ENCODE results near the gene PRDM16. TPM values are rescaled to one million over a fixed set of nuclear protein-coding genes. Genes with fewer than 3 reads are reported as not detected.

PRDM16 gene
- total and polyA plus RNA-seq, 2 of the 13 experiments (the other 11 are each of a cell fraction or from before 2014, with no cell fraction given), result 0.15 to 0.81 TPM

GRCh38 chr1:3146458-3146857 is 77.5 kb downstream of the PRDM16 start:
- Histone ChIP-seq H3K27ac (ENCODE audit: extremely low read length, insufficient read depth, low read length) (no peak overlapping the region), H3K9ac (ENCODE audit: insufficient read depth, low read depth, low read length) (no peak overlapping the region), H3K27me3 (ENCODE audit: control insufficient read depth in 1 of 2, insufficient read depth in 2 of 2, low read length in 2 of 2) (peaks cover 0 to 2% of the 10 kb centered on the region in 2 experiments; a peak in 1 of 5 replicates), H3K4me3 (replicated peaks in 1 of 3; ENCODE audit: insufficient read depth in 1 of 3, low read depth in 2 of 3, low read length in 3 of 3) (no peak overlapping the region), H4K20me1 (ENCODE audit: insufficient read depth, low read length) (no peaks in the 10 kb centered on the region), H3K36me3 (replicated peaks in 1 of 2; ENCODE audit: control insufficient read depth in 1 of 2, insufficient read depth in 2 of 2, low read length in 2 of 2) (no peaks in the 10 kb centered on the region), H3K4me1 (ENCODE audit: insufficient read depth, low read length) (no peaks in the 10 kb centered on the region), H3K4me2 (ENCODE audit: low read depth, low read length) (no peak overlapping the region), H3K9me3 (ENCODE audit: low read length) (no peaks in the 10 kb centered on the region), H3K79me2 (ENCODE audit: insufficient read depth, low read length) (no peaks in the 10 kb centered on the region), H2AFZ (ENCODE audit: low read length) (no peak overlapping the region)
- DNase-seq (ENCODE audit: low spot score) (no peak), FAIRE-seq (no peak), ATAC-seq (no peak)
- intact Hi-C loops (cut with micrococcal nuclease; ENCODE audit: unreplicated experiment) (no loop called here), in situ Hi-C loops (cut with HindIII; ENCODE audit: extremely low pct_ligation_motif_present, low pct_unique_long_range_greater_than_20kb) (no loop called here)
- ChIA-PET CTCF (ENCODE audit: low intra/inter-chr PET ratio, low total read pairs) (no interaction called here), POLR2A (no interaction called here)
- TF ChIP-seq ZEB1 (IDR thresholded peaks at IDR 0.05; ENCODE audit: insufficient replicate concordance, low read depth) (no peak), MNT (IDR thresholded peaks at IDR 0.05) (peak; percentile 97)
- BruUV-seq (replicated peaks), result no TSS peak
- 73% methylated on average over 14 of the region's 14 CpGs for WGBS (ENCODE audit: low lambda C conversion rate)

- POLR2A ChIA-PET, result no interaction called here
- Histone ChIP-seq H3K36me3 (replicated peaks in 1 of 2; ENCODE audit: control insufficient read depth in 1 of 2, insufficient read depth in 2 of 2, low read length in 2 of 2) (no peaks in the 10 kb centered on the region), H3K79me2 (ENCODE audit: insufficient read depth, low read length) (no peaks in the 10 kb centered on the region), H3K9ac (ENCODE audit: insufficient read depth, low read depth, low read length) (no peak overlapping the region), H3K27me3 (ENCODE audit: control insufficient read depth in 1 of 2, insufficient read depth in 2 of 2, low read length in 2 of 2) (peaks cover 0 to 2% of the 10 kb centered on the region in 2 experiments; a peak in 1 of 5 replicates), H3K27ac (ENCODE audit: extremely low read length, insufficient read depth, low read length) (no peak overlapping the region), H3K4me3 (replicated peaks in 1 of 3; ENCODE audit: insufficient read depth in 1 of 3, low read depth in 2 of 3, low read length in 3 of 3) (no peak overlapping the region), H3K9me3 (ENCODE audit: low read length) (no peaks in the 10 kb centered on the region), H4K20me1 (ENCODE audit: insufficient read depth, low read length) (no peaks in the 10 kb centered on the region), H3K4me2 (ENCODE audit: low read depth, low read length) (no peak overlapping the region), H3K4me1 (ENCODE audit: insufficient read depth, low read length) (no peaks in the 10 kb centered on the region), H2AFZ (ENCODE audit: low read length) (no peak overlapping the region)
- no peak for FAIRE-seq
- 85% methylated on average over 19 of the region's 19 CpGs for WGBS (ENCODE audit: low lambda C conversion rate)
- intact Hi-C loops (cut with micrococcal nuclease; ENCODE audit: unreplicated experiment) (no loop called here), in situ Hi-C loops (cut with HindIII; ENCODE audit: extremely low pct_ligation_motif_present, low pct_unique_long_range_greater_than_20kb) (no loop called here)
- no TSS peak for BruUV-seq (replicated peaks)
- no peak for ATAC-seq
- CTCF ChIA-PET (ENCODE audit: low intra/inter-chr PET ratio, low total read pairs), result no interaction called here
- no peak for DNase-seq (ENCODE audit: low spot score)
- TF ChIP-seq KLF11 (CRISPR knock-in tag; IDR thresholded peaks at IDR 0.05), result no peak
- no peak for TF ChIP-seq MYC (CRISPR knock-in tag; IDR thresholded peaks at IDR 0.05; ENCODE audit: borderline replicate concordance)
- TF ChIP-seq ZFP36 (IDR thresholded peaks at IDR 0.05; ENCODE audit: borderline replicate concordance, low read depth, low read length, partially characterized antibody), result no peak
- TF ChIP-seq ZNF652 (CRISPR knock-in tag; IDR thresholded peaks at IDR 0.05; ENCODE audit: borderline replicate concordance, low read depth), result no peak
- no peak for TF ChIP-seq ZNF530 (CRISPR knock-in tag; IDR thresholded peaks at IDR 0.05; ENCODE audit: low read depth)
- no peak for TF ChIP-seq ZBTB7A (CRISPR knock-in tag; IDR thresholded peaks at IDR 0.05)
- TF ChIP-seq RCOR2 (CRISPR knock-in tag; IDR thresholded peaks at IDR 0.05), result no peak
- no peak for TF ChIP-seq NFE2L2 (IDR thresholded peaks at IDR 0.05; ENCODE audit: low read length)
- TF ChIP-seq MED1 (CRISPR knock-in tag; IDR thresholded peaks at IDR 0.05), result no peak
- no peak for TF ChIP-seq RELA (CRISPR knock-in tag; IDR thresholded peaks at IDR 0.05)
- TF ChIP-seq GLI4 (CRISPR knock-in tag; IDR thresholded peaks at IDR 0.05; ENCODE audit: borderline replicate concordance), result no peak
- TF ChIP-seq ZNF3 (CRISPR knock-in tag; IDR thresholded peaks at IDR 0.05), result no peak
- TF ChIP-seq CREB3 (CRISPR knock-in tag; IDR thresholded peaks at IDR 0.05), result no peak
- TF ChIP-seq TIGD3 (CRISPR knock-in tag; IDR thresholded peaks at IDR 0.05; ENCODE audit: borderline replicate concordance), result no peak
These were observed 77.9 kb downstream of the PRDM16 start for GRCh38 chr1:3146907-3147306.
